HPDE6-E6E7 (cell line): Measurements from ENCODE around the gene CKAP5.
"Not testable (repeated sequence)": the region's sequence is repeated elsewhere in the genome, so short reads cannot be mapped to it uniquely, and the experiment has no call there.

Source experiments
- DNase-seq: peaks from one replicate; pipeline ENCODE4 v3.0.0; 2011; ENCODE audit warnings: missing footprints; ENCODE audit errors: extremely low spot score

Gene CKAP5

DNA sequence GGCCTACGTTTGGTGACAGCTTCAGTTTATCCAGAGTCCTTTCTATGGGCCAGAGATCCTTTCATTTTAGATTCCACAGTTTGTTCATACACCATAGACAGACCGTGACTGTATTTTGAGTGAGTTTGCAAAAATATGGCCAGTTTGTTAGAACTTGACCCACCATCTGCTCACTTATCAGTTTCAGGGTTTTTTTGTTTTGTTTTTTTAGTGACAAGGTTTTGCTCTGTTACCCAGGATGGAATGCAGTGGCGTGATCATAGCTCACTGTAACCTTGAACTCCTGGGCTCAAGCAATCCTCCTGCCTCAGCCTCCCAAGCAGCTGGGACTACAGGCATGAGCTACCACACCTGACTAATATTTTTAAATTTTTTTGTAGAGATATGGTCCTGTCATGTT lies 9.1 kb upstream of the CKAP5 start:
- DNase-seq: no peak

- no peak for DNase-seq
These were observed 4.8 kb upstream of the CKAP5 start for GRCh38 chr11:46850829-46851380.

DNA sequence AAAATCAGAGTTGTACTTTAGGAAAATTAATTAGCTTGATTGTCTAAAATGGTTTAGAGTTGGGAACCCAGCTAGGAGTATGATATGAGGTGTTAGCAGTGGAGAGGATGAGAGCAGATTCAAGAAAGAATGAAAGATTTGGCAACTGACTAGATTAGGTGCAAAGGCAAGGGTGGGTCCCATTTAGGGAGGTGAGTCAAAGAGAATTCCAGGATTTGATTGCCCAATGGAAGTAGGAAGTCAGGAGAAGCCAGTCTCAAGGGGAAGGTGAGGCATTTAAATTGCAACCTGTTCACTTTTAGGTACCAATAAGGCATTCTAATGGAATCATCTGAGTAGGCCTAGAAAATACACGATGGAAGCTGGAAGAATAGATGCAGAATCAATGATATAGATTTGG lies 3.6 kb upstream of the CKAP5 start:
- no peak for DNase-seq

DNA sequence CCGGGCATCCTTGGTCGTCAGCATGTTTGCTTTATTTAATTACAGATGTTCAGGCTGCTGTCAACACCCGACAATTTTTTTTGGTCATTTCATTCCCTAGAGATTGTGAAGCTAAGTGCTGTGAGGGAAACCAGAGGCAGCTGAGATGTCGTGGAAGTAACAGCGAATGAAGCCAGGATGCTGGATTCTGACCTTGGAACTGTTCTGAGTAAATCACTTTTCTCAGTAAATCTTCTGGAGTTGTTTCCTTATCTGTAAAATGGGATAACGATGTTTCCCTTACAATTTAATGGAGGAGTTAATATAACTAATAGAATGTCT lies 390 bp upstream of the CKAP5 start:
- DNase-seq: no peak

DNA sequence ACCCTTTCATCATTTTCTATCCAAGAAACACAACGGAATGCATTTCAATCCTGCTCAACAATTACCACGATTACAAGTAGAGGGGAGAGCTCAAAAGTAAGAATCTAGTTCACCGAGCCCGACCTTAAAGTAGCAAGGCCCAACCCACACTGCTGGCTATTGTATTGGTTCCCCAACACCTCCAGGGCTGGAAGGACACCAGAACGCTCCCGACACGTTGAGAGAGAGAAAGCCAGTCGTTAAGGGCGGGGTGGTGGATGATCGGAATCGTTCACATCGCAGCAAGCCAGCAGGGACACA lies 690 bp downstream of the CKAP5 start:
- no peak for DNase-seq

DNA sequence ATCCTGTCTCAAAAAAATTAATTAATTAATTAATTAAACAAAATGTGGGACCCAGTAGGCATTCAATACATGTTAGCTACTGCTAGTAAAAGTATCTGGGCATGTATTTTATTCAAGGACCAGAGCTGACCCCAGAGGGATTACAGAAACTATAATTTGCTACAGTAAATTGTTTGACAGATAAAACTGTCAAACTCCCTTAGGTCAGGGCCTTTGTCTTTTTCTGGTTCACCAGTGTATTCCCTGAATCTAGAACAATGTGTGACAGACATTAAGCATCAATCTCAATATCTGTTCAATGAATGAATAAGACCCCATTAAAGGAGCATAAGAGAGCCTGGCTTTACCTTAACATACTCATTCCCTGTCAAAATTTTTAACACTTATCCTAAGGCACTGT lies 6.0 kb downstream of the CKAP5 start:
- no peak for DNase-seq

GRCh38 chr11:46838501-46838900 lies 7.6 kb downstream of the CKAP5 start:
- DNase-seq: no peak

GRCh38 chr11:46837860-46838259 lies 8.2 kb downstream of the CKAP5 start:
- no peak for DNase-seq

GRCh38 chr11:46836870-46837269 lies 9.2 kb downstream of the CKAP5 start:
- DNase-seq: no peak

DNA sequence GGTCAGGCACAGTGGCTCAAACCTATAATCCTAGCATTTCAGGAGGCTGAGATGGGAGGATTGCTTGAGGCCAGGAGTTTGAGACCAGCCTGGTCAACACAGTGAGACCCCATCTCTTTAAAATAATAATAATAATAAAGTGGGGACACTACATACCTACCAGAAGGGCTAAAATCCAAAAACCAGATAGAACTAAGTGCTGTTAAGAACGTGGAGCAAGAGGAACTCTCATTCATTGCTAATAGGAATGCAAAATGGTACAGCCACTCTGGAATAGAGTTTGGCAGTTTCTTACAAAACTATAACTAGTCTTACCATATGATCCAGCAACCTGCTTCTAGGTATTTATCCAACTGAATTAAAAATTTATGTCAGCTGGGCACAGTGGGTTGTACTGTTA lies 9.6 kb downstream of the CKAP5 start:
- DNase-seq: no peak

GRCh38 chr11:46835897-46836296 lies 10.2 kb downstream of the CKAP5 start:
- no peak for DNase-seq

DNA sequence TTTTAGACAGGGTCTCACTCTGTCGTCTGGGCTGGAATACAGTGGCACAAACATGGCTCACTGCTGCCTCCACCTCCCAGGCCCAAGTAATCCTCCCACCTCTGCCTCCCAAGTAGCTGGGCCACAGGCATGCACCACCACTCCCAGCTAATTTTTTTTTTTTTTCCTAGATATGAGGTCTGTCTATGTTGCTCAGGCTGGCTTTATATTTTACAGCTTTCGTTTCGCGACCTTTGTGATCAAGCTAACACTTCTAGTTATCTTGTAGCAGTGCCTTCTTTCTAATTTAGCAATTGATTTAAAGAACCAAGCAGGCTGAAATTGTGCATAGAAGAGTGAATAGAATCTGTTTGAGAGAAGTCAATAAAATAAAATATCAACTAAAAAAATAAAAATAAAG lies 11.3 kb downstream of the CKAP5 start:
- DNase-seq: no peak

DNA sequence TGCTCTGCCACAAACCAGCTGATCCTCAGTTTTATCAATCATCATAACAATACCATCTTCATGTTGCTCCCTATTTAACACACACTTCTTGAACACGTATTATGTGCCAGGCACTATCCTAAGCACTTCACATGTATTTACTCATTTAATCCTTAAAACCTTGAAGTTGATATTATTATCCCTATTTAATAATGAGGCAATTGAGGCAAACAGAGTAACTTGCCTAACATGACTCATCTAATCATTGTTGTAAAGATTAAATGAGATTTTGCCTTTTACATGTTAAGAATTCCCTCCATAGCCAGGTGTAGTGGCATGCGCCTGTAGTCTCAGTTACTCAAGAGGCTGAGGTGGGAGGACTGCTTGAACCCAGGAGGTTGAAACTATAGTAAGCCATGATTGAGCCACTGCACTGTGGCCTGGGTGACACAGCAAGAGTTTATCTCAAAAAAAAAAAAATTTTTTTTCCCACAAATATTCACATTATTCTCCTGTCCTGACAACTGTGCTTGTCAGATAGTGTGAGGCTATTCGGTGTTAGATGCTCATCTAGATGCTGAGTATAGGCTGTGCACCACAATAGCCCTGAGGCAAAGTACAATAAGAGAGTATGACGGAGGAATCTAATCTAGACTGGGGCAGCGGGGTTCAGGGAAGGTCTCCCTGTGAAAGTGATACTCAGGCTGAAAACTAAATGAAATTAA lies 13.4 kb downstream of the CKAP5 start:
- DNase-seq: no peak

DNA sequence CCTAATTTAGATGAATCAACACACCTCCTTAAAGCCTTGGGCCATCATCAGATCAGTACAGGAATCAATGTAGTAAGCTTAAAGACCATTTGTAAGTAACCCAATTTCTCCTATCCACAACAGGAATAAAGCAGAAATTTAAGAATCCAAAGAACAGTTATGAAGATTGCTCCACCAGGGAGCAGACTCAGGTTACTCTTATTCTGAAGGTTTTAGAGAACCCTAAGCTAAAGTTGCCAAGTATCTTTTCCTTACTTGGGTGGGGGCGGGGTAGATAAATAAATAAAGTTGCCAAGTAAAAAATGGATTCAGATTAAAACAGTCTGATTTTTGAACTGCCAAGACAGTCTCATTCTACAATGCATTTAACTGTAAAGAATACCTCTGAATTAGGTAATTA lies 18.1 kb downstream of the CKAP5 start:
- DNase-seq: no peak

GRCh38 chr11:46826310-46827044 lies 19.6 kb downstream of the CKAP5 start:
- DNase-seq: peak; percentile 59

GRCh38 chr11:46808799-46809431 lies 37.2 kb downstream of the CKAP5 start:
- DNase-seq: peak; percentile 10

- DNase-seq: no peak
These were observed 44.2 kb downstream of the CKAP5 start for GRCh38 chr11:46801694-46802470.

DNA sequence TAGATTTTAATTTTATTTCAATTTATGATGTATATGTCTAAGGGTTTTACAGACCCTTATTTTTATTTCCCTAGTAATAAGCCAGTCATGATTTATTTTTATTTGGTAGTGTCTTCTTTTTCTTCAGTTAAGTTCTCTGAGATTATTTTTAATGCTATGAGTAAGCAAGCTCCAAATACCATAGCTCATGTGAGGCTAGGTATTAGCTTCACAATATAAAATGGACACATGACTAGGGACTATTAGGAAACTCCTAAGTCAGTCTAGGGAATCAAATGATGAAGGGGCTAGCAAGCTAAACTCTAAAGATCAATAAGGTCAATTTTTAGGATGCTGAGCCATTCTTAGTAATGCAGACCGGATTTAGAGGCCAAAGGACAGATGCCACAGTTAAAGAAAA lies 45.9 kb downstream of the CKAP5 start:
- DNase-seq: no peak

DNA sequence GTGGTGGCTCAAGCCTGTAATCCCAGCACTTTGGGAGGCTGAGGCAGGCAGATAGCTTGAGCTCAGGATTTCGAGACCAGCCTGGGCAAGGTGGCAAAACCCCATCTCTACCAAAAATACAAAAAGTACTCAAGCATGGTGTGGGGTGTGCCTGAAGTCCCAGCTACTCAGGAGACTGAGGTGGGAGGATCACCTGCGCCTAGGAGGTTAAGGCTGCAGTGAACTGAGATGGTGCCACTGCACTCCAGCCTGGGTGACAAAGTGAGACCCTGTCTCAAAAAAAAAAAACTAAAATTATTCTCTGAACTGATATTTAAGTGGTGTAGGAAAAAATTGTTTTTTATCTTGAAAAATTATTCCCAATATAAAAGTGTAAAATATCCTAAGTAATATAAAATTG lies 46.4 kb downstream of the CKAP5 start:
- DNase-seq: not testable (repeated sequence)

GRCh38 chr11:46778416-46778815 lies 67.7 kb downstream of the CKAP5 start:
- DNase-seq: no peak

GRCh38 chr11:46776878-46777277 lies 69.2 kb downstream of the CKAP5 start:
- DNase-seq: no peak

GRCh38 chr11:46769636-46770221 lies 76.4 kb downstream of the CKAP5 start:
- no peak for DNase-seq
